Uterus (tissue), 2 donors: Measurements from ENCODE around the gene CEBPA.

ENCODE experiments used
- POLR2A ChIP-seq, 2 donors: fragments of 450-650 bp; IDR thresholded peaks; one replicate each; pipeline ENCODE4 v1.6.1; 2016; ENCODE audit warnings: antibody characterized with exemption in 2 of 2, mild to moderate bottlenecking in 1 of 2, moderate library complexity in 1 of 2
- TF ChIP-seq, protein P1 (sequence below), 4 experiments: fragments of 200-600 bp in 2 of 4; fragments of 450-650 bp in 2 of 4; sonication (generic) in 2 of 4; IDR thresholded peaks; one replicate each; pipeline ENCODE4 v1.5.1; 2016 to 2019; ENCODE audit warnings: antibody characterized with exemption in 4 of 4, mild to moderate bottlenecking in 2 of 4, moderate library complexity in 1 of 4

GRCh38 chr19:33340991-33341390 lies 38.7 kb upstream of the CEBPA start:
- TF ChIP-seq, protein P1, sequence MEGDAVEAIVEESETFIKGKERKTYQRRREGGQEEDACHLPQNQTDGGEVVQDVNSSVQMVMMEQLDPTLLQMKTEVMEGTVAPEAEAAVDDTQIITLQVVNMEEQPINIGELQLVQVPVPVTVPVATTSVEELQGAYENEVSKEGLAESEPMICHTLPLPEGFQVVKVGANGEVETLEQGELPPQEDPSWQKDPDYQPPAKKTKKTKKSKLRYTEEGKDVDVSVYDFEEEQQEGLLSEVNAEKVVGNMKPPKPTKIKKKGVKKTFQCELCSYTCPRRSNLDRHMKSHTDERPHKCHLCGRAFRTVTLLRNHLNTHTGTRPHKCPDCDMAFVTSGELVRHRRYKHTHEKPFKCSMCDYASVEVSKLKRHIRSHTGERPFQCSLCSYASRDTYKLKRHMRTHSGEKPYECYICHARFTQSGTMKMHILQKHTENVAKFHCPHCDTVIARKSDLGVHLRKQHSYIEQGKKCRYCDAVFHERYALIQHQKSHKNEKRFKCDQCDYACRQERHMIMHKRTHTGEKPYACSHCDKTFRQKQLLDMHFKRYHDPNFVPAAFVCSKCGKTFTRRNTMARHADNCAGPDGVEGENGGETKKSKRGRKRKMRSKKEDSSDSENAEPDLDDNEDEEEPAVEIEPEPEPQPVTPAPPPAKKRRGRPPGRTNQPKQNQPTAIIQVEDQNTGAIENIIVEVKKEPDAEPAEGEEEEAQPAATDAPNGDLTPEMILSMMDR (IDR thresholded peaks at IDR 0.05), result no peak
- TF ChIP-seq POLR2A (IDR thresholded peaks at IDR 0.05), result no peak
